ENCODE measurements around the gene PHLDA1. TPM values are rescaled to one million over a fixed set of nuclear protein-coding genes. Genes with fewer than 3 reads are reported as not detected.

Gene PHLDA1
- total RNA-seq: 123 and 352 TPM in 2 replicates

GRCh38 chr12:76031414-76032042 is at the start of gene PHLDA1:
PHLDA1 (minus strand) TSS chr12:76031776.

Other genes starting within 250 kb of the PHLDA1 start
- gene NAP1L1, start 52.9 kb upstream of the PHLDA1 start, total RNA-seq: 402 and 938 TPM in 2 replicates

All from epithelial cell of alveolus of lung (primary cell).